Vagina (tissue), 2 donors: ENCODE measurements around the gene PFKL.

Source experiments
- POLR2A ChIP-seq, 2 donors: fragments of 450-650 bp; IDR thresholded peaks; one replicate each; pipeline ENCODE4 v1.6.1; 2017; ENCODE audit warnings: antibody characterized with exemption in 2 of 2, mild to moderate bottlenecking in 2 of 2, moderate library complexity in 2 of 2
- POLR2AphosphoS5 ChIP-seq, 2 donors: sonication (generic); formaldehyde crosslinking; IDR thresholded peaks; one replicate each; pipeline ENCODE4 v1.9.0; 2017; ENCODE audit warnings: antibody characterized with exemption in 2 of 2, mild to moderate bottlenecking in 2 of 2, low read depth in 1 of 2; ENCODE audit not compliant: insufficient read depth in 1 of 2
- TF ChIP-seq, protein P1 (sequence below), 3 experiments: fragments of 450-650 bp in 2 of 3; fragments of 200-600 bp in 1 of 3; sonication (generic) in 1 of 3; IDR thresholded peaks; one replicate each; pipeline ENCODE4 v1.5.1; 2017 to 2019; ENCODE audit warnings: antibody characterized with exemption in 3 of 3, mild to moderate bottlenecking in 2 of 3, moderate library complexity in 2 of 3

DNA sequence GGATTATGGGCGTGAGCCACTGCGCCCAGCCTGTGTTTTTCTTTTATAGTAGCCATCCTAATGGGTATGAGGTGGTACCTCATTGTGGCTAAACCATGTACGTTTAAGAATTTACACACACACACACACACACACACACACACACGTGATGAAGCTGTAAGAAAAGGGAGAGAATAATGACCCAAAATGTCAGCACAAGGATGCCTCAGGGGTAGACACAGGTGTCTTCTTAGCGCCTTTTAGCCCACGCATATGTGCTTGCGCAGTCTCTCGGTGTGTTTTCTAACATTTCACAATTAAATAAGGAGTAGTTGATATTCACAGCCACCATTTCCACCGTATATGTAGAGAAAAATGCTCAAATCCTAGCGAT is 782 bp upstream of the PFKL start:
- TF ChIP-seq, protein P1, sequence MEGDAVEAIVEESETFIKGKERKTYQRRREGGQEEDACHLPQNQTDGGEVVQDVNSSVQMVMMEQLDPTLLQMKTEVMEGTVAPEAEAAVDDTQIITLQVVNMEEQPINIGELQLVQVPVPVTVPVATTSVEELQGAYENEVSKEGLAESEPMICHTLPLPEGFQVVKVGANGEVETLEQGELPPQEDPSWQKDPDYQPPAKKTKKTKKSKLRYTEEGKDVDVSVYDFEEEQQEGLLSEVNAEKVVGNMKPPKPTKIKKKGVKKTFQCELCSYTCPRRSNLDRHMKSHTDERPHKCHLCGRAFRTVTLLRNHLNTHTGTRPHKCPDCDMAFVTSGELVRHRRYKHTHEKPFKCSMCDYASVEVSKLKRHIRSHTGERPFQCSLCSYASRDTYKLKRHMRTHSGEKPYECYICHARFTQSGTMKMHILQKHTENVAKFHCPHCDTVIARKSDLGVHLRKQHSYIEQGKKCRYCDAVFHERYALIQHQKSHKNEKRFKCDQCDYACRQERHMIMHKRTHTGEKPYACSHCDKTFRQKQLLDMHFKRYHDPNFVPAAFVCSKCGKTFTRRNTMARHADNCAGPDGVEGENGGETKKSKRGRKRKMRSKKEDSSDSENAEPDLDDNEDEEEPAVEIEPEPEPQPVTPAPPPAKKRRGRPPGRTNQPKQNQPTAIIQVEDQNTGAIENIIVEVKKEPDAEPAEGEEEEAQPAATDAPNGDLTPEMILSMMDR (IDR thresholded peaks at IDR 0.05): no peak
- TF ChIP-seq POLR2A (IDR thresholded peaks at IDR 0.05) (no peak), POLR2AphosphoS5 (IDR thresholded peaks at IDR 0.05; ENCODE audit: insufficient read depth in 1 of 2, low read depth in 1 of 2) (no peak)
